GM19372 (cell line): ENCODE data around the gene ARX.
A peak's percentile ranks its signal among the peaks of the same experiment; 100 is the strongest.

Source experiments
- ATAC-seq: cut with Tn5 transposase; IDR thresholded peaks from one replicate; pipeline ENCODE4 v1.9.1; 2021; ENCODE audit warnings: mild to moderate bottlenecking, low read depth, moderate library complexity; ENCODE audit not compliant: unreplicated experiment

ARX gene

DNA sequence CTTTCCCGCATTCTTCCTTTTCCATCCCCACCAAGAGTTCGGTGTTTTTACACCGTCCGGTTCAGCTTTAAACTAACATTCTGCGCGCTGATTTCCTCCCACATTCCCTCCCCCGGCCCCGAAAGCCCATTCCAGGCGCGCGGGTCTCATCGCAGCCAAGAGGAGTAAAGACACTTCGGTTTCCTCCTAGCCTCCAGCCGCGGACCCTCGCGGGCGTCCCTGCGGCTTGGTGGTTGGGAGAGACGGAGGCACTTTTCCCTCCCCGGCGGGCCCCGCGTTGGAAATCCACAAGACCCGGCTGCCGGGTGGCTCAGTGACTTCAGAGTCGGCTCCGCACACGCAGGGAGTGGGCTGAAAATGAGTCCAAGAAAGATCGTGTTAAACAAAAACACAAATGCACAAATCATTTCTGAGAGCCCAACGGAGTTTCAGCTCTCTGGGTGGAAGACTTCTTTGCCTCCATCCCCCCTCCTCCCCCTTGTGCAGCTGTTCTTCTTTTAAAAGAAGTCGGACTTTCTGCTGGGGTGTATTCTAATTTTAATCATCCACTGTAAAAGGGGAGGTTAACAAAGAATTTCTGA is 2.0 kb upstream of the ARX start:
- ATAC-seq, result no peak

- ATAC-seq, result no peak
These were observed 1.3 kb upstream of the ARX start for GRCh38 chrX:25016938-25017598.

DNA sequence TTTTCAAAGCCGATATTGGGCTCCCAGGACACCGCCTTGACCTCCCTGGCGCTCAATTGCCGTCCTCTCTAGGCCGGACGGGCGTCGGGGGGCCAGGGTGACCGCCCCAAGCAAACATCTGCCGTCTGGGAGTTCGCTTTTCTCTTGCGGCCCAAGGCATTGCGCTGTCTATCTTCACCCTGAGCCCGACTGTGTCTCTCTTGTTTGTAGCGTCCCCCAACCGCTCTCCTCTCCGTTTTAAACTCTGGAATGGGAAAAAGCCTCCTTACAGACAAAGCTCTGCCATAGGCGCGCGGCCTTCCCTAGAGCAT is 551 bp upstream of the ARX start:
- no peak for ATAC-seq

GRCh38 chrX:25014366-25014838 is 1.4 kb downstream of the ARX start:
- ATAC-seq, result no peak

GRCh38 chrX:25013632-25014365 is 2.0 kb downstream of the ARX start:
- ATAC-seq, result peak; percentile 51

DNA sequence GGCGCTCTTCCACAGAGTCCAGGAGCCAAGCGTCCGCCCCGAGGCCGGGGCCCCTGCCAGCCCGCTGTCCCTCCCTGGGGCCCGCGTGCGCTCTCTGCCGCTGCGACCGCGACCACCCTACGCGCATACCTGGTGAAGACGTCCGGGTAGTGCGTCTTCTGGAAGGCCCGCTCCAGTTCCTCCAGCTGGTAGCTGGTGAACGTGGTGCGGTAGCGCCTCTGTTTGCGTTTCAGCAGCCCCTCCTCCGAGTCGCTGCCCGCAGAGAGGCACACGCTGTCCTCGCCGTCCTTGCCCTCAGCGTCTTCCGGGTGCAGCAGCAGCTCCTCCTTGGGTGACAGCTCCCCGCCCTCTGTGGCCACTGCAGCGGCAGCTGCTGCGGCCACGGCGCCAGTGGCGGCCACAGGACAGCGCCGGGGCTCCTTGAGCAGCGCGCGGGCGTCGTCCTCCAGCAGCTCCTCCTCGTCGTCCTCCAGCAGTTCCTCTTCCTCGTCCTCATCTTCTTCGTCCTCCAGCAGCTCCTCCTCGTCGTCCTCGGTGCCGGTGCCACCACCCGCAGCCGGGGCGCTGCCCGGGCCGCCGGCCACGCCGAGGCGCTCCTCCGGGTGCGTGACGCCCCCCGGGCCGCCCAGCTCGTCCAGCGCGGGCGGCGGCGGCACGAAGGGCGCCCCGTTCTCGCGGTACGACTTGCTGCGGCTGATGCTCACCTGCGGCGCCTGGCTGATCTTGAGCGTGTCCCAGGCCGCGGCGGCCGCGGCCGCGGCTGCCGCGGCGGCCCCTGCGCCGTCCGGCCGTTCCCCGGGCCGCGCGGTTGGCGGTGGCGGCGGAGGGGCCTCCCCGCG is 2.8 kb downstream of the ARX start:
- ATAC-seq, result peak; percentile 36

DNA sequence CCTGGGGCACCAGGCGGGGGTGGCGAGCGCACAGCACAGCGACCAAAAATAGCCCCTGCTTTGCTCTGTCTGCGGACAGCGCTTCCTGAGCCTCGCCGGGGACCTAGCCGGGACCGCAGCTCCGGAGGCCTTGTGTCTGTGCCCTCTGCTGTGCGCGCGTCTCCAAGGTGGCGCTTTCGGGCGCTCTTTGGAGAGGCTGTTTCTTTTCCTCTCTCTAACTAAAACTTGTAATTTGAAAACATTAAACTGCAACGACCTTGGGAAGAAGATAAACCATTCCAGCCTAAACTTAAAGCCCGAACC is 3.4 kb downstream of the ARX start:
- no peak for ATAC-seq

DNA sequence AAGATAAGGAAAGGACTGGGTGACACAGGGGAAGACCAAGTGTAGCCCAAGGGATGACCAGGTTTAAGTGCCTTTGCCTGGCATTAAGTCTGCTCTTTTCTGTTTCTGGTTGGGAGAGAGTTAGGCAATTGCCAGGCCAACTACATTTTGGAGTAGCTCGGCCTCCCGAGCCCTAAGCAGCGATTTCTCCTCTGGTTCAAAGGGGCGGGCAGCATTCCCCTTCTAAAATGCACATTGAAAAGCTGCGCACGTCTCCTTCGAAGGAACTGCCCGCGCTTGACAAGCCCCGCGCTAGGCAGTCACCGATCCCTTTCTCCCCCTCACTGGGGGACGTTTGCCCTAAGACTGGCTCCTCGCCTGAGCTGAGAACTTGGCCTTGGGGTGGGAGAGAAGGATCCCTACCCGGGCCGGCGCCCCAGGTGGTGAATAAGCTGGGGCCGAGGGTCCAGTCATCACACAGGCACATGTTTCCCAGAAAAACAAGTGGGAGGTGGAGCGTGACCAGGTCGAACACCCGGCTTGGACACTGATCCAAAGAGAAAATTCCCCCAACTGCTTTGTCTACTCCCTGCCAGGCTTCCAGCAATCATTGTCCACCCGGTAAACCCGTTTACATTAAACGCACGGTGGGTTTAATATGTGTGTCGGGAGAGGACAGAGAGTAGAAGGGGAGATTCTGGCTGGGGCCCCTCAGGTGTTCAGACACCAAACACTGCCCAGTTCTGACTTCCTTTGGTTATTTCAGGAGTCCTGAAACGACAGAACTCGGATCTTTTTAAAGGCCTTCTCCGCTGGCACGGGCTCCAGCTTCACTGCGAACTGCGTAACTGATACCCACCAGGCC is 4.0 kb downstream of the ARX start:
- no peak for ATAC-seq

GRCh38 chrX:25010784-25011588 is 4.8 kb downstream of the ARX start:
- ATAC-seq, result no peak

GRCh38 chrX:25009407-25009806 is 6.4 kb downstream of the ARX start:
- no peak for ATAC-seq

DNA sequence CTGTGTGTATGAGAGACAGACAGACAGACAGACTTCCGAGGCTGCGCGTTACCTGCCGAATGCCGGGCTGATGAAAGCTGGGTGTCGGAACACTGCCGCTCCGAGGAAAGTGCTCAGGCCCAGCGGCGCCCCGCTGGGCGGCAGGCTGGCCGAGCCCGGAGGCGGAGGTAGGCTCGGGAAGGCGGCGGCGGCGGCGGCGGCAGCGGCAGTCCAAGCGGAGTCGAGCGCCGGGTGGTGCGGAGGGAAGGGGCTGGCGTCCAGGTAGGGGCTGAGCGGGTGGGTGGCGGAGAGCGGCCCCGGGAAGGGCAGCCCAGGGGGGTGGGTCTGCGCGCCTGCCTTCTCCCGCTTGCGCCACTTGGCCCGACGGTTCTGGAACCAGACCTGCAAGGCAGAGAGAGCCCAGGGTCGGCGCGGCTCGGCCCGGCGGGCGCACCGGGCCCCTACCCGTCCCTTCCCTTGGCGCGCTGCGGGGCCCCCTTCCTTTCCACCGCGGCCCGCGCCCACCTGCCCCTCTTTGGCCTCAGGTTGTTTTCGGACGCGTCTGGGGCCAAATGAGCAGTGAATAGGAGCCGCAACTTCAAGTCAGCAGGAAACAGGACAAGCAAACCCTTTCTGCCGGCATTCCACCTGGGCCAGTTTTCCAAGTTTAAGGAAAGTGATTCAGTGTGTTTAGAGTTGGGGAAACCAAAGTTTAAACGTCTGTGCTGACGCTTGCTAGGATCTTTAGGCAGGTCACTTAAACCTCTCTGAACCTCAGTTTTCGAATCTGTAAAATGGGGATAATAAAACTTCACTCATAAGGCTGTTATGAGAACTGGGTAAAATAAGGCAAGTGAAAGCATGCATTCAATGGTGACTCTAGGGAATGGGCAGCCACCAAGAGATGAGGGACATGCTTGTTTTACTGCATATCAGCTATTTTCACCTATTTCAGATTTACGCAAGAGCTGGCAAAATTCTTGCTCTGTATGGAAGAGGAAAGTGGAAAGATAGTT is 8.4 kb downstream of the ARX start:
- no peak for ATAC-seq

GRCh38 chrX:25006586-25007058 is 9.1 kb downstream of the ARX start:
- no peak for ATAC-seq

DNA sequence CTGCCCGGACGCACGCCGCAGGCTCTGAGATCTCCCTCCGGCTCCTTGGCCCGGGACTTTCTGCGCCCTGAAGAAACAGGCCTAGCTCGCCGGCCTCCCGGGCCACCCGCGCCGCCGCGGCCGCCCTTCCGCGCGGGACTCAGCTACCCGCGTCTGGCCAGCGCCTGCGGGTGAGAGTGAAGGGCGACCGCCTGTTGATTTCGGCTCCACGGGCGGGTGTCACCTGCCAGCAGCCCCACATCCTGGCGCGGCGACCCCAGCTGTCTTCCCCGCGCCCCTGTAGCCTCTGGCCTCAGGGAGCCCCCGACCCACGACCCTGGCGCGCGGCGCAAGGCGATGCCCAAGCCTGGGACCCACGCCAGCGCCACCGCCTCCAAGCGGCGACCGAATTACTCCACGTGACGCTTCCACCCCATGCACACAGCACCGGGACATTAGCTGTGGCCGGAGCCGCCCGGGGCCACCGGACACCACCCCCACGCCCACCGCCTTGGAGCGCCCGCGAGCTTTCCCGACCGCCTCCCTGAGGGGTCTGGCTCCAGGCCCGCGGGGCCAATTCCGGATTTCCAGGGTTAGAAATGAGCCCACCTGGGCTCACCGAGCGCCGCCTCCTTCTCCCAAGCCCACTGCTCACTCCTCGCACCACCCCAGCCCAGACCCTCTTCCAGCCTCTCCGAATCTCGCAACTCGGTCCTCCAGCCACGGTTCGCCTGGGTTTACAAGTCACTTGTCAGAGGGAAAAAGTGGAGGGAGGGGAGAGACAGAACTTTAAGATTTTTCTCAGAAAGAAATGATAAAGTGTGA is 10.2 kb downstream of the ARX start:
- ATAC-seq, result no peak

GRCh38 chrX:25005034-25005381 is 10.8 kb downstream of the ARX start:
- no peak for ATAC-seq

DNA sequence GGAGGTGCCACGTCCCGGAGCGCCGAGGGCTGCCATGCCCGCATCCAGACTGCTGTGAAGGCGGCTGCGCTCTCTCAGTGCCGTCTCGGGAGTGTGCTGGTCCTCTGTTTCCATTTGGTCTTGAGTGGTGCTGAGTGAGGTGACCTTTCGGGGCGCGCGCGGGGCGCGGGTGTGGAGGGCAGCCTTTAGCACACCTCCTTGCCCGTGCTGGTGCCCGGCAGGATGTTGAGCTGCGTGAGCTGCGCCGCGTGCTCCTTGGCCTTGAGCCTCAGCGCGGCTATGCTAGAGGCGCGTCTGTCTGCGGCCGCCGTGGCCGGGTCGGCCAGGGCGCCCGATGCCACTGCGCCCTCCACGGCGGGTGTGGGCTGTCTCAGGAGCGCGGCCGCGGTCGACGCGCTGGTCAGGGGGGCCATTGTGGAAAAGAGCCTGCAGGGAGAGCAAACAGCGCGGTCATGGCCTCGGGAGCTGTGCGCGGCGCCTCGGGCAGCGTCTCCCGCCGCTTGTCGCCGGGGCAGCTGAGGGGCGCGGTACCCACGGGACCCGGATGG is 11.2 kb downstream of the ARX start:
- ATAC-seq, result no peak

DNA sequence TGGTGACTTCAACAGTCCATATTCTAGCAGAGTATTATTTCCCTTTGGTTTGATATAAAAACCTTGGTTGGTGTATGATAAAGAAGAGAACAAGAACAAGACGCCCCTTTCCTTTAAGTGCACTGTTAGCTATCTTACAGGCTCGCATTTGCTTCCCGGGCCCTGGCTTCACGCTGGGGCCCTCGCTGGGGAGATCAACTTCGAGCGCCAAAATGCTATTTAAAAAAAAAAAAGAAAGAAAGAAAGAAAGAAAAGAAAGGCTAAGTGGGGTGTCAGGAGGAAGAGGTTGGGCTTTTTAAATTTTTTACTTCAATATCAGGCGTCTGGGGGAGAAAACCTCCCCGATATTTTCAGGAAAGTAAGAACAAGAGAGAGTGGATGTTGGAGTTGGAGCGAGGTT is 11.7 kb downstream of the ARX start:
- ATAC-seq, result no peak
